ENCODE data around the gene LPP.

- no peak for TF ChIP-seq CTCF (IDR thresholded peaks at IDR 0.05)
- no peak for TF ChIP-seq POLR2A (IDR thresholded peaks at IDR 0.05)
Measured at GRCh38 chr3:188617270-188617669, 463.3 kb downstream of the LPP start.

Measured in ovary (tissue), 3 donors.